ENCODE data around the gene TBL3. TPM values are rescaled to one million over a fixed set of nuclear protein-coding genes. Genes with fewer than 3 reads are reported as not detected.

TBL3 gene
- total RNA-seq = 32.0 TPM

GRCh38 chr16:1971796-1972489, at the start of gene TBL3:
Gene TBL3 (plus strand): TSS chr16:1972053. CDS start chr16:1972165, 112 bp downstream.

DNA sequence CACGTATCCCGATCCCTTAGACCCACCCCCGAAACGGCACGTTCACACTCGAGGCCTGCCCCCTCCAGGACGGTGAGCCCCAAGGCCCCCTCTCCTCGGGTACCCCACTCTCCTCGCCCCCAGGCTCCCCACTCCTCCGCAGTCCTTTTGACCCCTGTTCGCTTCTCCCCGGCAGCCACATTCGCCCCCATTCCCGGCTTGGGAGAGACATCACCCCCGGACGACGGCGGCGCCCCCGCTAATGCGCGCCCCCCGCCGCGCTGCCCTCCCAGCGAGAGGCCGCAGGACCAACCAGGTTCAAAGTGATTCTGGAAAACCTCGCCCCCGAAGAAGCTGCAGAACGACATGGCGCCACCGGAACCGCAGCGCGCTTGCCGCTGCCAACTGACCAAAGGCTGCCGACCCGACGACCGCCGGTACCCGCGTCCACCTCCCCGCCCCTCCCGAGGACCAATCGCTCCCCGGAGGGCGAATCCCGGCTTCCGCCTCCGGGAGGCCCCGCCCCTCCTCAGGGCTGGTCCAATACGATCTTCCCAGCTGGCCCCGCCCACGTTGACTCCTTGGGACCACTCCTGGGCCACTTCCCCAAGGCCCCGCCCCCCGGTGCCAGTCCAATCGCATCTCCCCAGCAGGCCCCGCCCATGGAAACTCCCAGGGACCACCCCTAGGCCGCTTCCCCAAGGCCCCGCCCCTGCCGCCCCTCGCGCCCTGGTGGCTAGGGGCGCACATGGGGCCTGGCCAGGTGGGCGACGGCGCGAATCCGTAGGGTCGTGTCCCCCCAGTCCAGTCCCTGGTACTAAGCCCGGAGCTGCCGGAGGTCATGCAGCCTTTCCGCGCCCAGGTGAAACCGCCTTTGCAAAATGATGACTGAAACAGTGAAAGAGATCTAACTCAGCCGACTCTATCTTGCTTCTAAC, 28.8 kb upstream of the TBL3 start, which contains the start of gene MSRB1:
TSS of gene MSRB1 (minus strand) at position 390 of the 917 bp plus-strand sequence. CDS start at position 347, 43 bp downstream.

GRCh38 chr16:1959269-1960039, 12.4 kb upstream of the TBL3 start, which contains the start of gene NDUFB10:
Gene NDUFB10 (plus strand): TSS chr16:1959538. CDS start chr16:1959625, 87 bp downstream.

GRCh38 chr16:1964506-1965395, 7.1 kb upstream of the TBL3 start, which contains the start of gene RPS2:
Gene RPS2 (minus strand): TSS chr16:1964826. CDS start chr16:1964625, 201 bp downstream.

GRCh38 chr16:1966460-1966859, 5.4 kb upstream of the TBL3 start, which contains the start of gene RNF151:
Gene RNF151 (plus strand): TSS chr16:1966856. CDS start chr16:1966882, 26 bp downstream.

DNA sequence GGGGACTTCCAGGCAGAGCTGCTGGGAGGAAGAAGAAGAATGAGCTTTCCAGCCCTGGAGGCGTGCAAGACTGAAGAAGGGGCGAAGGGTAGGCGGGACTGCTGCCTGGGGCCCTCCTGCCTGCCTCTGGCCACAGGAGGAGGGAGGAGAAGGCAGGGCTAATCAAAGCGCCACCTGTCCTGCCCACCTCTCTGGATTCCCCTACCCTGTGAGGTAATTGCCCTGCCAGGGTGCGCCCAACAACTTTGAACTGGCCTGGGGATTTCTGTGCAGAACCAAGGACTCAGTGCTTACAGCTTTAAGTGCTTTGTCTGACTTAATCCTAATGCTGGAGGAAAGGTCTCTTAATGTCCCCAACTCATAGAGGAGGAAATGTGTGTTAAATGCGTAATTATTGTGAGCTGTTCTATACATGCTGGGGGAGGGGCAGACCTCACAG, 9.6 kb downstream of the TBL3 start, which contains the start of gene NOXO1:
TSS of gene NOXO1 (minus strand) at position 72 of the 439 bp plus-strand sequence. CDS start 290 bp downstream, outside the sequence.

DNA sequence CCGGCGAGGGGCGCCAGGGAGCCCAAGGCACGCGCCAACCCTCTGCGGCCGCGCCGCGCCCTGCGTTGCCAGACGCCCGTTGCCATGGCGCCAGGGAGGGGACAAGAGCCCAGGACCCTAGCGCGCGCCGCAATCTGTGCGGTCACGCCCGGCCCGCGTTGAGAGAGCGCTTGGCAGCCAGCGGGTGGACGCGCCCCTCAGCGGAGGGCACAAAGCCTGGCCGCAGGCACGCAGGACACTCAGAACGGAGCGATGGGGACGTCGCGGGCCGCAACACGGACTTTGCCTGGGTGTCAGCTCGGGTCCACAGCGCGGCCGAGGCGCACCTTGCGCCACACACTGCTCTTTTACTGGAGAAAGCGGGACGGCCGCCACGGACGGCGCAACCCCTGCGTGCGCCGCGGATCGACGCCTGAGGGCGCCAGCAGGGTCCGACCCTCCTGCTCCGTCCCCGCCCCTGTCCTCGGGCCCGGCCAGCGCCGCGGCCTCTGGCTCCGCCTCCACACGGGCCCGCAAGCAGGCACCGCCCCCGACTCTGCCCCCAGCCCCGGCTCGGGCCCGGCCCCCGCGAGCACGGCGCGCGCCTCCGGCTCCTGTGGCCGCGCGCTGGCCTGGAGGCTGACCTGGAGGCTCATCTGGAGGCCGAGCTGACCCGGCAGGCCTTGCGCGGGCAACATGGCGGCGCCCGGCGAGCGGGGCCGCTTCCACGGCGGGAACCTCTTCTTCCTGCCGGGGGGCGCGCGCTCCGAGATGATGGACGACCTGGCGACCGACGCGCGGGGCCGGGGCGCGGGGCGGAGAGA, 11.9 kb downstream of the TBL3 start, which contains the start of gene GFER:
TSS of gene GFER (plus strand) at position 650 of the 803 bp plus-strand sequence. CDS start at position 676, 26 bp downstream.

DNA sequence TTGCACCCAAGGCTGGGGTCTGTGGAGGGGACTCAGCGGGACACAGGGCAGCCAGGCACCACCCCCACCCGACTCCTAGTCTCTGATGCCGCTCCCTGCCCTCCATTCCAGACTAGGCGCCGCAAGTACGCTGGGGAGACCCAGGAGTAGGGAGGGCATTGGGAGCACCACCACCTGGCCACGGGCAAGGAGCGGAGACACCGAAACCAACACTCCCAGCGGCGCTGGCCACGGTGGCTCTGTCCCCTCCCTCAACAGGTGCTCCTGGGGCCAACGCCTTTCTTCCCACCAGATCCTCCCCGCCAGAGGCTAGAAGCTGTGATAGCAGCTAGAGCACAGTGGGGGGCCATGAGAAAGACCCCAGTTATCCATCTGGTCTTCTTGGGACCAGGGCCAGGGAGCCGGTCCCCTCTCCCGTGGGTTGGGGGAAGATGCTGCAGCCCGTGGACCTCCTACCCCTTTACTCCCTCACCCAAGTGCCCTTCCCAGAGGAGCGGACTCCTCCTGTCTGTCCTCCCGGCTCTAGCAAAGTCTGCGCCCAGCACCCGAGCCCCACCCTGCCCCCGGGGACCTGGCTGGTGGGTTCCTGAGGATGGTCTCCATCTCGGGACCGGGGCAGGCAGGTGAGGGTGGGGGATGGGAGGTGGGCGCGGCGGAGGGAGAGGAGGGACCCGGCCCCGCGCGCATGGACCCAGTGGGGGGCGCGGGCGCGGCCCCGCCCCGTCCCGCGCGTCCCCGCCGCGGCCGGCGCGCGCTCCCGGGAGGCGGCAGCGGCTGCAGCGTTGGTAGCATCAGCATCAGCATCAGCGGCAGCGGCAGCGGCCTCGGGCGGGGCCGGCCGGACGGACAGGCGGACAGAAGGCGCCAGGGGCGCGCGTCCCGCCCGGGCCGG, 17.6 kb downstream of the TBL3 start, which contains the start of gene SYNGR3:
TSS of gene SYNGR3 (plus strand) at position 762 of the 892 bp plus-strand sequence. CDS start 133 bp downstream, outside the sequence.

DNA sequence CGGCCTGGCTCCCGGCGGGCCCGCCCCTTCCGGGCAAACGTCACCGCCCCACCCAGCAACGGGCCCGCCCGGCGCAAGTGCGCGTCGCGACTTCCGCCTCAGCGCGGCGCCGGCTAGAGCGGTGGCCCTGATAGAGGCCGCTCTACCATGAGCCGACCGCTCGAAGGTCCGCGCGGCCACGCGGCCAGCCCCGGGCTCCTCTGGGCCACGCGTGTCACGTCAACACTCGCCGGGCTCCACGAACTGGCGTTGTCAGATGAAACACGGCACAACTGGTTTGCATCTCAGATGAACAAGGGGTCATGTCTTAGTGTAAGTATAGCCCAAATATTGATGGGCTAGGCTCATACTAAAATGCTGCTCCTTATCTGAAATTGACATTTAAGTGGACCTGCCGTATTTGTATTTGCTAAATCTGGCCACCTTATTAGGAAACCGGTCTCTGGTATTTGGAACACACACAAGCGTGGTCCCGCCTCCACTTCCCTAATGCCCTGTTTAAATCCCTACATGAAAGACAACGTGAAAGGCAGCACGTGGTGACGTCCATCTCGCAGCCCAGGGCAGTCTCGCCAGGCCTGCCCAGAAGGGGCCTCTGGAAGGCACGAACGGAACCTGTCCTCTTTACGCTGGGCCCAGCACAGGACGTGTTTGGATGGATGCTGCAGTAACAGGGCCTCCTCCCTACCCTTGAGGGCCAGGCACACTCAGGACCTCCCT, 38.1 kb downstream of the TBL3 start, which contains the start of gene ZNF598:
TSS of gene ZNF598 (minus strand) at position 31 of the 720 bp plus-strand sequence.

GRCh38 chr16:2019518-2019920, 47.7 kb downstream of the TBL3 start, which contains the start of gene NPW:
Gene NPW (plus strand): TSS chr16:2019785.

DNA sequence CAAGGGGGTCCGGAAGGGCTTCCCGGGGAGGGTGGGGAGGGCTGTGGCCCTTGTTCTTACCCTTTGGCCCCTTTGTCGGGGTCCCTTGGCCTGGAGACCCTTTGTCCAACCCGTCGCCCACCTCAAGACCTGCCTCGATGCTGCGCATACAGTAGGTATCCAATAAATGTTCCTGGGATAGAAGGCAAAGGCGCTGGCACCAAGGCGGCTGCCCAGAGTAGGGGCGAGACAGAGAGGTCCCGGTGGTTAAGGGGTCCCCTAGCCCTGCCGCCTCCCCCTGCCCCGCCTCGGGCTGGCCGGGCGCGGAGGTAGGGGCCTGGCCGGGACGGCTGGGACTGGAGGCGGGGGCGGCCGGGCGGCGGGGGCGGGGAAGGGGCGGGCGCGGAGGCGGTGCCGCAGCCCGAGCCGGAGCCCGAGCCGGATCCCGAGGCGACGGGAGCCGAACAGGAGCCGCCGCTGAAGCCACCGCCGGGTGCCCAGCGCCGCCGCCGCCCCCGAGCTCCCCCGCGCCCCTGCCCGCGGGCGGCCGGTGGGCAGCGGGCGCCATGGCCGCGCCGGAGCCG, 54.7 kb downstream of the TBL3 start, which contains the start of gene NHERF2:
TSS of gene NHERF2 (plus strand) at position 442 of the 563 bp plus-strand sequence. CDS start at position 546, 104 bp downstream.

Other genes with a start within 250 kb of the TBL3 start
- gene NME3, start 200.5 kb upstream of the TBL3 start, total RNA-seq = 52.0 TPM
- gene EME2, start 199.2 kb upstream of the TBL3 start, total RNA-seq = 16.1 TPM
- 48.4 TPM for gene MRPS34, start 198.9 kb upstream of the TBL3 start, total RNA-seq
- gene SPSB3, start 189.5 kb upstream of the TBL3 start, total RNA-seq = 93.1 TPM
- gene NUBP2, start 189.1 kb upstream of the TBL3 start, total RNA-seq = 56.1 TPM
- gene IGFALS, start 178.3 kb upstream of the TBL3 start, total RNA-seq = 0.55 TPM
- 55.9 TPM for gene HAGH, start 145.2 kb upstream of the TBL3 start, total RNA-seq
- 35.6 TPM for gene FAHD1, start 144.8 kb upstream of the TBL3 start, total RNA-seq
- gene MEIOB, start 99.9 kb upstream of the TBL3 start, total RNA-seq = 0.60 TPM
- 0.38 TPM for gene HS3ST6, start 53.6 kb upstream of the TBL3 start, total RNA-seq
- 5.7 TPM for gene MSRB1, start 28.9 kb upstream of the TBL3 start, total RNA-seq
- 6.3 TPM for gene RPL3L, start 17.4 kb upstream of the TBL3 start, total RNA-seq
- 71.7 TPM for gene NDUFB10, start 12.5 kb upstream of the TBL3 start, total RNA-seq
- gene RPS2, start 7.2 kb upstream of the TBL3 start, total RNA-seq = 801 TPM
- not detected for gene RNF151, start 5.2 kb upstream of the TBL3 start, total RNA-seq
- 0.55 TPM for gene NOXO1, start 9.4 kb downstream of the TBL3 start, total RNA-seq
- 14.7 TPM for gene GFER, start 12.1 kb downstream of the TBL3 start, total RNA-seq
- gene SYNGR3, start 17.9 kb downstream of the TBL3 start, total RNA-seq = 6.5 TPM
- gene ZNF598, start 37.8 kb downstream of the TBL3 start, total RNA-seq = 20.3 TPM
- gene NPW, start 47.7 kb downstream of the TBL3 start, total RNA-seq = 2.0 TPM
- gene NHERF2, start 54.8 kb downstream of the TBL3 start, total RNA-seq = 36.8 TPM
- gene NTHL1, start 75.8 kb downstream of the TBL3 start, total RNA-seq = 17.2 TPM
- gene TSC2, start 75.9 kb downstream of the TBL3 start, total RNA-seq = 103 TPM
- 195 TPM for gene PKD1, start 163.8 kb downstream of the TBL3 start, total RNA-seq
- 6.1 TPM for gene RAB26, start 176.6 kb downstream of the TBL3 start, total RNA-seq
- gene TRAF7, start 183.7 kb downstream of the TBL3 start, total RNA-seq = 38.7 TPM
- gene CASKIN1, start 224.6 kb downstream of the TBL3 start, total RNA-seq = 7.3 TPM
- 34.4 TPM for gene MLST8, start 233.4 kb downstream of the TBL3 start, total RNA-seq
- 12.3 TPM for gene BRICD5, start 238.8 kb downstream of the TBL3 start, total RNA-seq
- gene PGP, start 242.8 kb downstream of the TBL3 start, total RNA-seq = 15.1 TPM

Measured in camera-type eye (tissue), 1 donor.